Heart right ventricle (tissue), 16 donors: ENCODE results near the gene GALT. TPM values are rescaled to one million over a fixed set of nuclear protein-coding genes. Genes with fewer than 3 reads are reported as not detected.

Experiments
- ATAC-seq, 8 donors: fragments of 200-7000 bp; cut with Tn5 transposase; one replicate each; pipeline ENCODE4 v1.9.1; 2020; ENCODE audit warnings: mild to moderate bottlenecking in 8 of 8, moderate library complexity in 8 of 8, moderate number of reproducible peaks in 1 of 8
- DNase-seq, 2 donors: peaks; one replicate each; pipeline ENCODE4 v3.0.0-alpha.2; 2020
- H3K27ac ChIP-seq, 10 donors: fragments of 200-600 bp; sonication (generic) in 2 of 10; one replicate each; pipeline versions ENCODE4 v1.5.0 to v1.8.0; 2020 to 2022; ENCODE audit warnings: mild to moderate bottlenecking in 3 of 10
- H3K27me3 ChIP-seq, 7 donors: fragments of 200-600 bp; one replicate each; pipeline ENCODE4 v1.8.0; 2021 to 2022; ENCODE audit warnings: mild to moderate bottlenecking in 2 of 7
- H3K36me3 ChIP-seq, 9 donors: fragments of 200-600 bp; sonication (generic) in 1 of 9; one replicate each; pipeline versions ENCODE4 v1.5.0 to v1.8.0; 2020 to 2022; ENCODE audit warnings: mild to moderate bottlenecking in 2 of 9
- H3K4me1 ChIP-seq, 9 donors: fragments of 200-600 bp; sonication (generic) in 1 of 9; one replicate each; pipeline versions ENCODE4 v1.5.0 to v1.8.0; 2020 to 2022; ENCODE audit warnings: mild to moderate bottlenecking in 4 of 9
- H3K4me3 ChIP-seq, 10 donors: fragments of 200-600 bp; sonication (generic) in 2 of 10; one replicate each; pipeline versions ENCODE4 v1.5.0 to v1.8.0; 2020 to 2022; ENCODE audit warnings: mild to moderate bottlenecking in 7 of 10, moderate library complexity in 2 of 10
- H3K9me3 ChIP-seq, 11 donors: fragments of 200-600 bp in 10 of 11; sonication (generic) in 2 of 11; one replicate each; pipeline versions ENCODE4 v1.5.0 to v1.8.0; 2013 to 2022; ENCODE audit warnings: mild to moderate bottlenecking in 2 of 11, control low read depth in 1 of 11, moderate library complexity in 1 of 11
- WGBS, 2 donors: extraction: QIAGEN DNeasy Blood & Tissue Kit; methylation state at CpG; one replicate each; pipeline ENCODE4 v1.1.7; 2013; ENCODE audit warnings: inconsistent platforms in 1 of 2; 5-methylcytosine and 5-hydroxymethylcytosine counted together
- intact Hi-C, 10 donors: fragments of 100-400 bp; cut with DNase I; formaldehyde crosslinking; loops; one replicate each; pipeline versions ENCODE4 v1.11.1 to v1.14.2; 2022
- polyA plus RNA-seq, 2 donors: library from polyadenylated mRNA; stranded (reverse); fragments of 200-250 nt; gene quantifications; one replicate each; pipeline ENCODE4 v1.2.3, GENCODE V29; 2013
- total RNA-seq, 10 donors: library from RNA; stranded (reverse); fragmentation: NEBNext Ultra II Directional in 3 of 10; extraction: Animal tissue kit (Norgen Biotek cat#: 25700) in 3 of 10; gene quantifications; one replicate each; pipeline versions ENCODE4 v1.2.1 to v1.2.4, GENCODE V29; 2021 to 2023
- TF ChIP-seq, protein P1 (sequence below), 9 donors: fragments of 200-600 bp; sonication (generic) in 2 of 9; IDR thresholded peaks; one replicate each; pipeline versions ENCODE4 v1.5.0 to v1.8.0; 2021 to 2022; ENCODE audit warnings: antibody characterized with exemption in 9 of 9, mild to moderate bottlenecking in 5 of 9, moderate library complexity in 1 of 9
- donor health status: Arrhythmogenic right ventricular cardiomyopathy.
- donor health status: ischemic (EF 13 %, LVEDD 7.1; RV severe dilation, severe dysfunction).
- donor health status: healthy with polysubstance abuse.
- donor health status: DM: no; HTN: yes; CAD: no.
- donor health status: DM: no; HTN: no; CAD: no.
- donor health status: ischemic (EF 25% LVEDD 6.9; RV normal size, moderate dysfunction).
- donor health status: ischemic (EF 25% LVEDD 5.7; RV mildly dilated, moderate dysfunction).
- donor health status: healthy.
- donor health status: DM: yes; HTN: yes; CAD: no.
- donor health status: Ischemic cardiomyopathy.
- donor health status: ischemic (EF 35%, LVEDD 5.7; RV mildly dilated, moderate dysfunction).
- donor health status: nonischemic (EF 11% LVEDD 7.7; RV severe dilation, severe dysfunction).
- donor health status: DM: yes; HTN: yes; CAD: no.
- donor health status: PGD.
- donor health status: ischemic (EF 29% LVEDD 5.4; RV normal size, mild dysfunction).
- donor health status: nonischemic (EF 23%, LVEDD 6.1; RV moderate dilation, normal function).

Gene GALT
- total and polyA plus RNA-seq, 12 donors: 20.8 to 82.2 (median 44.2) TPM

DNA sequence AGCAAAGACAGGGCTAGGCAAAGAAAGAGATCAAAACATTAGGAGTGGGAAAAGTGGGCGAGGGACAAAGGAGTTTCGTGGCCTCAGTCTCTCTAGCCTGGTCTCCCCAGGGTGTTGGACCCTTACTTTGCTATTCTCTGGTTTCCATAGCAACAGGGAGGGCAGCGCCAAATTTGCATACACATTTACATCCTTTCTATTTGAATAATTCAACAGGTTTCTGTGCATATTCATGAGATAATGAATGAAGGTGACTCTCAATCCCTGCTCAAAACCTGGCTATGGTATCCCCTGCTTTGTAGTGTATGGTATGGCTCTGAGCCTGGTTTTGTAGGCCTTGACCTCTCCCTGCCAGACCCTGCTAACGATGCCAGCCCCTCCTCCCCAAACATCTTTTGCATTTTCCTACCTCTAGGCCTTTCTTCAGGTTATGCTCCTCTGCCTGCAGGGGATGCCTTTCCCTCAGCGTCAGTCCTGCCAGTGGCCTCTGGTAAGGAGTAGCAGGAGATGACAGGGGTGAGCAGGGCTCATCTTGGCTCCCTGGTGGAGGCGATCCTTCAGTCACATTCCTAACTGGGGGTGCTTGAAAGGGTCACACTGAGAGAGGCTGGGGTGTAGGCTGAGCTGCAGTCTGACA is 44.4 kb upstream of the GALT start:
- no peaks in the 10 kb centered on the region for H3K36me3 ChIP-seq
- DNase-seq (no peak), ATAC-seq (no peak)
- no peak overlapping the region for H3K4me3 ChIP-seq
- whole genome bisulfite sequencing, 2 donors: 77 to 78% methylated on average over 6 of the region's 6 CpGs
- H3K4me1 ChIP-seq: no peaks in the 10 kb centered on the region
- no peak overlapping the region for H3K27ac ChIP-seq
- H3K27me3 ChIP-seq: no peaks in the 10 kb centered on the region
- no peaks in the 10 kb centered on the region for H3K9me3 ChIP-seq
- intact Hi-C loops: loop anchor here in 8 of 10 donors (2.0 to 10.0 kb wide), 7 partner anchors 100 to 270 kb away; no protein-coding TSS in a partner anchor
- TF ChIP-seq, protein P1, sequence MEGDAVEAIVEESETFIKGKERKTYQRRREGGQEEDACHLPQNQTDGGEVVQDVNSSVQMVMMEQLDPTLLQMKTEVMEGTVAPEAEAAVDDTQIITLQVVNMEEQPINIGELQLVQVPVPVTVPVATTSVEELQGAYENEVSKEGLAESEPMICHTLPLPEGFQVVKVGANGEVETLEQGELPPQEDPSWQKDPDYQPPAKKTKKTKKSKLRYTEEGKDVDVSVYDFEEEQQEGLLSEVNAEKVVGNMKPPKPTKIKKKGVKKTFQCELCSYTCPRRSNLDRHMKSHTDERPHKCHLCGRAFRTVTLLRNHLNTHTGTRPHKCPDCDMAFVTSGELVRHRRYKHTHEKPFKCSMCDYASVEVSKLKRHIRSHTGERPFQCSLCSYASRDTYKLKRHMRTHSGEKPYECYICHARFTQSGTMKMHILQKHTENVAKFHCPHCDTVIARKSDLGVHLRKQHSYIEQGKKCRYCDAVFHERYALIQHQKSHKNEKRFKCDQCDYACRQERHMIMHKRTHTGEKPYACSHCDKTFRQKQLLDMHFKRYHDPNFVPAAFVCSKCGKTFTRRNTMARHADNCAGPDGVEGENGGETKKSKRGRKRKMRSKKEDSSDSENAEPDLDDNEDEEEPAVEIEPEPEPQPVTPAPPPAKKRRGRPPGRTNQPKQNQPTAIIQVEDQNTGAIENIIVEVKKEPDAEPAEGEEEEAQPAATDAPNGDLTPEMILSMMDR (IDR thresholded peaks at IDR 0.05): no peak

DNA sequence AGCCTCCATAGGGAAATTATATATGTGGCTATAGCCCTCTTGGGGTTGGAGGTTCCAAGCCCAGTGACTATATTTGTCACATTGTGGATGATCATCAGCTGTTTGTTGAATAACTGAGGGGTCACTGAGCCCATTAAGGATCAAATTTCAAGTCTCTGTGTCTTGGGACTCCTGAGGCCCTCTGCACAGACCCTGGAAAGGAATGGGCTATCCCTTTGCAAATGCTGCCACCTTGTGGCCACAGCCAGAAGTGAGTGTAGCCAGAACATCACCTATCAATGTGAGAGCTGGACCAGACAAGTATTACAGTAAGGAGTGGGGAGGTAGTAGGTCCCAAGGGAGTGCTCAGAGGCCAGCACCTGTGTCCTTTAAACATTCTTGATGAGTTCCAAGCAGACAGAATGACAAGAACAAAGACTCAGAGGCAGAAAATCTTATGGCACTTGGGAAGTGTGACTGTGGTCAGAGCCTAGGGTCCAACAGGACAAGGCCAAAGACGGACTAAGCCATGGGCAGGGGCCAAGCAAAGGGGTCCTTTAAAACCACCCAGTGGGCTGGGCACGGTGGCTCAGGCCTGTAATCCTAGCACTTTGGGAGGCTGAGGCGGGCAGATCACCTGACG is 42.8 kb upstream of the GALT start:
- Histone ChIP-seq H3K4me3 (no peak overlapping the region), H3K4me1 (no peaks in the 10 kb centered on the region), H3K27ac (no peak overlapping the region), H3K27me3 (no peaks in the 10 kb centered on the region), H3K36me3 (no peaks in the 10 kb centered on the region), H3K9me3 (no peaks in the 10 kb centered on the region)
- intact Hi-C loops: loop anchor here in 8 of 10 donors (2.0 to 10.0 kb wide), 7 partner anchors 101 to 271 kb away; no protein-coding TSS in a partner anchor
- WGBS, 2 donors: 56 to 58% methylated on average over 4 of the region's 4 CpGs
- peak; percentile 76 to 91 (median 87) for ATAC-seq
- peak; percentile 78 to 85 for DNase-seq
- TF ChIP-seq, protein P1 (IDR thresholded peaks at IDR 0.05): peak; percentile 82 to 94 (median 93)

DNA sequence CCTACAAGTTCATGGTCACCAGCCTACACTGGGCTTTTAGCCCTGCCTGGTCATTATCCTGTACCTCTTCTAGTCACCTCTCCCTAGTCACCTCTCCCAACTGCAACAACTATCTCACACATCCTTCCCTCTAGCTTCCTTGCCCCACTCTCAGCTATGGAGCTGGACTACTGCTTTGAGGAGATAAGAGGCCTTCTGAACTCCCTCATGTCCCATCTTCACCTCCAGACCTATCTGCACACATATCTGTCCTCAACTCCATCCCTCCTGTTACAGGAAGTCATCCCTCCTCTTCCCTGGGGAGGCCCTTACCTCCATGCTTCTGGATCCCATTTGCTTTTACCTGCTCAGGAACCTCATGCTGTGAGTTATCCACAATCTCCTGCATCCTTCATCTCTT is 40.3 kb upstream of the GALT start:
- Histone ChIP-seq H3K9me3 (no peaks in the 10 kb centered on the region), H3K4me3 (no peak overlapping the region), H3K27ac (no peak overlapping the region), H3K36me3 (no peaks in the 10 kb centered on the region), H3K4me1 (peaks cover 2 to 14% (median 12%) of the 10 kb centered on the region in 9 donors), H3K27me3 (no peaks in the 10 kb centered on the region)
- intact Hi-C loops: loop anchor here in 2 of 10 donors (10.0 kb wide), 3 partner anchors 201 to 271 kb away; no protein-coding TSS in a partner anchor
- ATAC-seq (no peak), DNase-seq (no peak)
- TF ChIP-seq, protein P1 (IDR thresholded peaks at IDR 0.05): no peak

DNA sequence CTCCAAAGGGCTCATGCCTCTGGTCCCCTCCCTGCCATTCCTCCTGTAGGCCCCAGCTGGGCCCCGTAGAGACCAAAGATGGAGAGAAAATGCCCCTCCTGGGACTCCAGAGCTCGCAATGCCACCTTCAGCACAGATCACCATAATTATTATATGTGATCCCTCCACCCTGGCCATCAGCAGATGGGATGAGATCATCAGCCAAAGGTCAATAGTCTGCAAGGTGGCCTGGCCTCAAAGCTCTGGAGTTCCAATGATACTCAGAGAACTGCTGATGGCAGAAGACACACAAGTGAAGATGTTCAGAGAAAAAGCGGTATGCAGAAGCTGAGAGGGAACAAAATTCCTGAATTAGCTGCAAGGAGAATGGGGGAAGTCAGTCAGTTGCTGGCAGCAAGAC is 39.6 kb upstream of the GALT start:
- Histone ChIP-seq H3K9me3 (no peaks in the 10 kb centered on the region), H3K4me3 (no peak overlapping the region), H3K4me1 (peaks cover 2 to 18% (median 15%) of the 10 kb centered on the region in 9 donors), H3K27ac (no peak overlapping the region), H3K36me3 (no peaks in the 10 kb centered on the region), H3K27me3 (no peaks in the 10 kb centered on the region)
- TF ChIP-seq, protein P1 (IDR thresholded peaks at IDR 0.05): no peak
- no peak for ATAC-seq
- DNase-seq: no peak
- intact Hi-C loops: loop anchor here in 2 of 10 donors (10.0 kb wide), 3 partner anchors 202 to 272 kb away; no protein-coding TSS in a partner anchor
- WGBS, 2 donors: 87 to 89% methylated on average over 3 of the region's 3 CpGs
